Mucosa of descending colon (tissue), 3 donors: ENCODE results near the gene RAB27B. TPM values are rescaled to one million over a fixed set of nuclear protein-coding genes. Genes with fewer than 3 reads are reported as not detected.

ENCODE experiments used
- ATAC-seq: fragments of 200-7000 bp; cut with Tn5 transposase; one replicate; pipeline ENCODE4 v1.9.1; 2020; ENCODE audit warnings: mild to moderate bottlenecking, moderate library complexity
- DNase-seq, 3 donors: peaks; one replicate each; pipeline ENCODE4 v3.0.0-alpha.2; 2020
- H3K36me3 ChIP-seq: fragments of 200-600 bp; one replicate; pipeline ENCODE4 v1.8.0; 2021; ENCODE audit warnings: low read depth, mild to moderate bottlenecking
- H3K4me1 ChIP-seq: fragments of 200-600 bp; one replicate; pipeline ENCODE4 v1.8.0; 2021; ENCODE audit warnings: low read depth, mild to moderate bottlenecking
- H3K4me3 ChIP-seq: fragments of 200-600 bp; one replicate; pipeline ENCODE4 v1.8.0; 2021; ENCODE audit warnings: mild to moderate bottlenecking
- H3K9me3 ChIP-seq: fragments of 200-600 bp; one replicate; pipeline ENCODE4 v1.8.0; 2021; ENCODE audit warnings: mild to moderate bottlenecking
- CTCF ChIP-seq: fragments of 200-600 bp; IDR thresholded peaks from one replicate; pipeline ENCODE4 v1.8.0; 2022; ENCODE audit warnings: antibody characterized with exemption, mild to moderate bottlenecking
- intact Hi-C, 2 donors: fragments of 100-400 bp; cut with DNase I in 1 of 2; cut with micrococcal nuclease in 1 of 2; formaldehyde crosslinking; loops; one replicate each; pipeline versions ENCODE4 v1.11.0 to v1.11.1; 2022; cut with DNase I, micrococcal nuclease
- total RNA-seq, 3 donors: library from RNA; stranded (reverse); fragmentation: NEBNext Ultra II Directional in 2 of 3; extraction: Animal tissue kit (Norgen Biotek cat#: 25700) in 2 of 3; gene quantifications; one replicate each; pipeline versions ENCODE4 v1.2.1 to v1.2.4, GENCODE V29; 2021 to 2023
- donor health status: DM: no; HTN: no; CAD: no; lungs with moderate emphysema.
- donor health status: DM: no; HTN: no; CAD: no.
- donor health status: DM: no; HTN: yes; CAD: no.

RAB27B gene
- total RNA-seq, 3 donors from 2014 or later = 3.3 to 14.9 (median 10.6) TPM

DNA sequence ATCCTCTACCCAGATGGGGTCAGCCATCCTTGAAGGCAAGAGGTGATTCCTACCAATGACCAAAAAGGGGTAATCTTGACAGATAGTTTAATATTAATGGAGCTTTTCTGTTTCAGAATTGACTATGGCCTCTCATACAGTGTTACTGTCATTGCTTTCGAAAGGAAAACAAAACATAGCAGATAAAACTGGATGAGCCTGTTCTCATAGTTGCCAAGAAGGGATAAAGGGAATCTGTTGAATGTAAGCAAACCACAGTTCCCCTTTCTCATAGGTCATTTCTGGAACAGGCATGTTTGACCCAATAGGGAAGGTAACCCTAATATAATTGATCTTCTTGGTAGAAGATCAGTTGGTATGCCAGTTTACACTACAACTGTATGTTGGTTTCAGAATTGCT, 1.6 kb downstream of the RAB27B start:
- peaks cover 6% of the 10 kb centered on the region for H3K4me1 ChIP-seq
- ATAC-seq = peak; percentile 39
- no peak overlapping the region for H3K4me3 ChIP-seq
- no peaks in the 10 kb centered on the region for H3K36me3 ChIP-seq
- TF ChIP-seq CTCF = no peak
- H3K9me3 ChIP-seq = peaks cover 4% of the 10 kb centered on the region
- DNase-seq = peak in 1 of 3 donors; percentile 36
- intact Hi-C loops = no loop called here

- no peak for TF ChIP-seq CTCF
- Histone ChIP-seq H3K4me3 (no peak overlapping the region), H3K9me3 (peaks cover 4% of the 10 kb centered on the region), H3K4me1 (peaks cover 6% of the 10 kb centered on the region), H3K36me3 (no peaks in the 10 kb centered on the region)
- DNase-seq (no peak), ATAC-seq (no peak)
- intact Hi-C loops = no loop called here
Measured at GRCh38 chr18:54830260-54830659, 2.0 kb downstream of the RAB27B start.

DNA sequence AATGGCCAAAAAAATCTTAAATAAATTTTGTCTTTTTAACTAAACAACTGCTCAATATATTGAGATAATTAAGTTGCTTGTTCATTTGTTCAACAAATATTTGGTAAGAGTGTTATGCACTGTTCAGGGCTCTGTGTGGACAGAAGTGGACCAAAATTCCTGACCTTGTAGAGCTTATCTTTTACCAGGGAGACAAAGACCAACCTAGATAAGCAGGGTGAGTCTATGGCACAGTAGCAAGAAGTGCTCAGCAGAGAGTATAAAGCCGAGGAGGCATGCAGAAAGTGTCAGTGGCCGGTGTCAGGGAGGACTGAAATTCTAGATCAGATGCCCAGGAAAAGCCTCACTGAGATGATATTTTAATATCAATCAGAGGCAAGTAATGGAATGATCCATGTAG, 2.6 kb downstream of the RAB27B start:
- no peaks in the 10 kb centered on the region for H3K36me3 ChIP-seq
- DNase-seq = no peak
- H3K4me3 ChIP-seq = no peak overlapping the region
- ATAC-seq = no peak
- no peak for TF ChIP-seq CTCF
- H3K4me1 ChIP-seq = peaks cover 6% of the 10 kb centered on the region
- intact Hi-C loops = no loop called here
- H3K9me3 ChIP-seq = peaks cover 4% of the 10 kb centered on the region

DNA sequence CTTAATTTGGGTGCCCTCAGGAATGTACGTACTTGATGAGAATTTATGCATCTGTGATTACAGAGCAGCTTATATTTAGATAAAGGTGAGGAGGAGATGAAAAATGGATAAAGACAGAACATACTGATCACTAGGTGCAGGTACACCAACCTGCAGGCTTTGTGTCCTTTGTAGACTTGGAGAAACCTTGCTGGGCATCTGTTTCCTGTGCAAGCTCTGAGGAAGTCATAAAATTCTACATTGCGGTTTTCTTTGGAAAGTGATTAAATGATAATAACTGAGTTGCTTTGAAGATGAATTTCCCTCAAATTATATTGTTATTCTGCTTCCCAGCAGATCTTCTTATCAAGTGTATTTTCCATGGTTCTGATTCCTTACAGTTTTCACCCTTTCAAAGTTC, 7.7 kb downstream of the RAB27B start:
- DNase-seq = no peak

GRCh38 chr18:54843314-54843713, 15.0 kb downstream of the RAB27B start:
- intact Hi-C loops = no loop called here
- Histone ChIP-seq H3K4me3 (no peak overlapping the region), H3K9me3 (no peaks in the 10 kb centered on the region), H3K36me3 (no peaks in the 10 kb centered on the region), H3K4me1 (no peaks in the 10 kb centered on the region)
- ATAC-seq (no peak), DNase-seq (no peak)
- no peak for TF ChIP-seq CTCF

More for the DNA sequence above, 7.7 kb downstream of the RAB27B start:
- no peak for ATAC-seq
- no peaks in the 10 kb centered on the region for H3K36me3 ChIP-seq
- H3K4me3 ChIP-seq = no peak overlapping the region
- H3K9me3 ChIP-seq = peaks cover 4% of the 10 kb centered on the region
- H3K4me1 ChIP-seq = no peaks in the 10 kb centered on the region
- no peak for TF ChIP-seq CTCF
- intact Hi-C loops = no loop called here

GRCh38 chr18:54845787-54846186, 17.5 kb downstream of the RAB27B start:
- no peak for DNase-seq
- Histone ChIP-seq H3K36me3 (no peaks in the 10 kb centered on the region), H3K4me3 (no peak overlapping the region), H3K9me3 (no peaks in the 10 kb centered on the region), H3K4me1 (no peaks in the 10 kb centered on the region)
- no peak for ATAC-seq
- intact Hi-C loops = no loop called here
- TF ChIP-seq CTCF = no peak
